NCI-H2227 treated with DMSO at 0.1 percent for 48 hours (cell line): ENCODE results near the gene RAB15.

Source experiments
- DNase-seq: peaks from one replicate; lab custom pipeline; 2025; lab: John Stamatoyannopoulos, UW

The RAB15 gene

DNA sequence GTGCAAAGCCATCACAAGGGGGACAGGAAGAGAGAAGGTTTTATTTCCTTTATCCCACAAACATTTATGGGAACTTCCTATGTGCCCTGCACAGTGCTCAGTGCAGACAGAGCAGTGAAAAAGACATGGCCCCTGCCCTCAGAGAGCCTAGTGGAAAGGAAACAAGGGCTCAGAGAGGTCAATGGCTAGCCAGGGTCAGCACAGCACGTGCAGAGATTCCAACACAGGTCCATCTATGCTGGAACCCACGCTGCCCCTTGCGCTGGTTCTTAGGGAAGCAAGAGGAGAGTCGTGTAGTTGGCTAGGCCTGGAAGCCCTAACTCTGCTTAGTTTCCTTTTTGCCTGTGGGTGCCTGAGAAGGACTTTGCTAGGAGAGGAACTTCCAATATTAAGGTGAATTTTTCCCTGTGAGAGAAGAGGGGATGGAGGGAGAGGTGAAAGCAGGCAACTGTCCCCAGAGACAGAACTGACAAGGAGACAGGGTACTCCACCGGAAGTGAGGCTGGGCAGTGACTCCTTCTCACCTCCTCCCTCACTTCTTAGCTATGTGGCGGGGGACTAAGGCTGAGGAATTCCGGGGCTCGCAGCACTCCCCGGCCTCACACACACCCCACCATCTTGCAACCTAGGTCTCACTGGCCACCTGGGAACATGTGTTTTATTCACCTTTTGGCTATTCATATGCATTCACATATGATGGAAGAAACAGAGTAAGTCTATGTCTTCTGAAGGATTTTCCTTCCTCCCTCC is 17.5 kb downstream of the RAB15 start:
- DNase-seq = no peak

DNA sequence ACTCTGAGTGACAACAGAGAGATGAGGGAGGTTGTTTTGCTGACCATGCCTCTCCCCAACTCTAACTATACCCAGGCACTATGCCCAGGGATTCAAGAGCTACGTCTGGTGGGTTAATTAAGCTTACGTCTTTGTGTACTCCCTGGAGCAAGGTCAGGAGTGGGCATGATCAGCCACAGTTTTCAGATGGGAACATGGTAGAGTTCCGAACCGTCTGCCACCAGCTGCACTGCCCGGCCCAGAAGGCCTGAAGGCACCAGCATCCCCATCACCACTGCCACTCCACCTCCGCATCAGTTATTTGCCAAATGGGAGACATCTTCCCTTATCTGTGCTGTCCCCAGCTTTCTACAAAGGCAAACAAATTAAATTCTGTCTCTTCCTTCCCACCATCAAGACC is 18.5 kb downstream of the RAB15 start:
- DNase-seq = no peak

DNA sequence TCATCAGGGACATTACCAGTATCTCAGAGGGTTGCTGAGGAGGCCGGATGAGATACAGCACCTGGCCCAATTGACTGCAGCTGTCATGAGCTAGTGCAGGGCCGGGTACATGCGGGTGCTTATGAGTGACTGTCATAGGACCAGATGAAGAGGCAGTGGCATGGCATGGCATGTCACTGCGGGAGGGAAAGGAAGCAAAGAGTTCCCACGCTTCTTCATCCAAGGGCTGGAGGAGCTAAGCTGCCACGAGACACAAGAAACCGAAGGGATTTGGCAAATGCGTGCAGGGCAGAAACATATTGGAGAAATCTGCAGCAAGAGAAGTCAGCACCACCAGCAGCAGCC is 18.9 kb downstream of the RAB15 start:
- DNase-seq = no peak

DNA sequence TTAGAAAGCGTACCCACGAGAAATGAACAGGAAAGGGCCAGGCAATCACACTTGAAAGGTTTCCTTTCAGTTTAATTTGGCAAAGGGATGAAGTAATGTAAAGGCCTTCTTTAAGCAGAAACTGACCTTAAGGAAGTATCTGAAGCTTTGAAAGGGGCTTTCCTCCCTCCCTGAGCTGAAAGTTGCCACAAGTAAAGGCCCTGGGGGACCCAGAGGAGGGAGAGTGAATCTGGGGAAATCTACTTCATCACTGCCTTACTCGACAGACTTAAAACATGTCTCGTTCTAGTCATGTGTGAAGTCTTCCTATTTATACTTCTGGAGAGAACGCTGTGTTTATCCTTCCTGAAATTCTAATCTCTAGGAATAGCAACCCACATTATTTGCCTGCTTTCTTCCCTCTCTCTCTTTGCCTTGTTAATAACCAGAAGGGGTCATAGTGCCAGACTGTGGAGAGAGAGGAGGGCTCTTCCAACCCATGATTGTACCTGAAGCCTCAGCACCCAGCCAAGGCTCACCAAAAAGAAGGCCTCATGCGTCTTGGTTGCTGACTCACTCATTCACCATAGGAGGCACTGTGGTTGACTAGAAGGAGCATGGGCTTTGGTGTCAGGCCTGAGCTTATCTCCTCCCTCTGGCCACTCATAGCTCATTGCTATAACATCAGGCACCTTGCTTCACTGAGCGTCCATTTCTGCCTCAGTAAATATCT is 19.4 kb downstream of the RAB15 start:
- no peak for DNase-seq

DNA sequence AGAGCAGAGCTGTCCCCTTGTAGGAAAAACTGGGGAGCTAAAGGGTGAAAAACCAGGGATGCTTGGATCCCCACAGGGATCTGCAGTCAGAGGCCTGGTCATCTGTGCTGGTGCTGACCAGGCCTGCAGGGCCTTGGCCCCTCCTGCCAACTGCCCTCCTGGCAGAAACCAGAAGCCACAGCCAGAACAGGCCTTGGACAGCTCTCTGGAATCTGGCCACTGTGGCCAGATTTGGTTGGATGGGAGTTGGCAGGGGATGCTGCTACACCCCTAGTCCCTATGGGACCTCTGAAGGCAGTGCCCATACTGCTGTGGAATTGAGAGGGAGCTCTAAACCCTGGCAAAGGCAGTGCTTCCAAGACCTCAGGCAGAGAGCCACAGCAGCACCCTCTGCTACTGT is 20.4 kb downstream of the RAB15 start:
- DNase-seq = no peak

DNA sequence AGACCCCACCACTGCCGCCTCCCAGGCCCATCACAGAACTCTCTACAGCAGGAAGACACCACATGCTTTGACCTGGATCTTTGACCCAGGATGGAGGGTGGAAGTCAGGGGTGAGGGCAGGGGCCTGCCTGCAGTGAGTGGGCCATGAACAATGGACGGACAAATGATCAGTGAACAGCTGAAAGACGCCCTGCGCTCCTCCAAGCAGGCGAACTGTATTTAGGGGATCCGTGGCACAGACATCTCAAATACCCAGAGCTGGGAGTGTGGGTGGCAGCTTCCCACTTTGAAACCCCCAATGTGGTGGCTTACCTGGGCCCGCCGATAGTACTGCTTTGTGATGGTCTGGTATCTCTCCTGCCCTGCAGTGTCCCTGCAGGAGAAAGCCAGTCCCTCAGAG is 20.8 kb downstream of the RAB15 start:
- no peak for DNase-seq

DNA sequence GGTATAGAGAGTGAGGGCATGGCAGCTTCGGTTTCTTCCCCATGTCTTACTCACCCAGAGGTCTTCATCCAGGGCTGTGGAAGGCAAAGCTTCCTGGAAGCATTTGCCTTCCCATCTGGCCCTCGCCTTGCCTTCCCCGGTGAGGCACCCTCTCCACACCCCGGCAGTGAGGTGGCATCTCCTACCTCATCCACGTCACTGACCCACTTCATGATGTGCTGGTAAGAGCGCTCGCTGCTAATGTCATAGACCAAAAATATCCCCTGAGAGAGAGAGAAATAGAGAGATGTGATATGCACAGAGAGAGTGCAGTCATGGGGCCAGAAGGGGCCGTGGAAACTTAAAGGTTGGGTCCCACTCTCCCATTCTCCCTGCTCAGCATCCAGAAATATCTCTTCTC is 21.2 kb downstream of the RAB15 start:
- DNase-seq = no peak

DNA sequence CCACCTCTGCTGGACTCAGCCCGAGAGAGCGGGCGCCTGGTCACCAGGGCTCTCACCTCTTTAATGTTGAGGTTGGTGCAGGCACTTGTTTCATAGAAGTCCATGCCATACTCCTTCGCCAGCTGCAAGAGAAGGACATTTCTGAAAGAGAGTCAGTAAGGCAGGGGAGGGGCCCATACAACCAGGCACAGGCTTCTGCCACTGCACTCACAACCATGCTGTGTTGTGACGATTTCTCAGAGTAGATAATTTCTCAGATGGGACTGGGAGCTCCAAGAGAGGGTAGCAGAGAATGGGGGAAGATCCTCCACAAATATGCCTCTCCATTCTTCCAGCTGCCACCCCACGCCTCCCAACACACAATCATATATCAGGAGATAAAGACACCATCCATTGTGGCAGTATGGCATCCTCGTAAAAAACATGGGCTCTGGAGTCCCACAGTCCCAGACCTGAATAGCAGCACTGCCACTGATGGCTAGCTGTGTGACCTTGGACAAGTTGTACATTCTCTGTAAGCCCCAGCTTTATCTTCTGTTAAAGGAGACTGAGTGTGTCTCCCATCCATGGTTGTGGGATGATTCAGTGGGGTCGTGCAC is 23.4 kb downstream of the RAB15 start:
- DNase-seq = no peak

DNA sequence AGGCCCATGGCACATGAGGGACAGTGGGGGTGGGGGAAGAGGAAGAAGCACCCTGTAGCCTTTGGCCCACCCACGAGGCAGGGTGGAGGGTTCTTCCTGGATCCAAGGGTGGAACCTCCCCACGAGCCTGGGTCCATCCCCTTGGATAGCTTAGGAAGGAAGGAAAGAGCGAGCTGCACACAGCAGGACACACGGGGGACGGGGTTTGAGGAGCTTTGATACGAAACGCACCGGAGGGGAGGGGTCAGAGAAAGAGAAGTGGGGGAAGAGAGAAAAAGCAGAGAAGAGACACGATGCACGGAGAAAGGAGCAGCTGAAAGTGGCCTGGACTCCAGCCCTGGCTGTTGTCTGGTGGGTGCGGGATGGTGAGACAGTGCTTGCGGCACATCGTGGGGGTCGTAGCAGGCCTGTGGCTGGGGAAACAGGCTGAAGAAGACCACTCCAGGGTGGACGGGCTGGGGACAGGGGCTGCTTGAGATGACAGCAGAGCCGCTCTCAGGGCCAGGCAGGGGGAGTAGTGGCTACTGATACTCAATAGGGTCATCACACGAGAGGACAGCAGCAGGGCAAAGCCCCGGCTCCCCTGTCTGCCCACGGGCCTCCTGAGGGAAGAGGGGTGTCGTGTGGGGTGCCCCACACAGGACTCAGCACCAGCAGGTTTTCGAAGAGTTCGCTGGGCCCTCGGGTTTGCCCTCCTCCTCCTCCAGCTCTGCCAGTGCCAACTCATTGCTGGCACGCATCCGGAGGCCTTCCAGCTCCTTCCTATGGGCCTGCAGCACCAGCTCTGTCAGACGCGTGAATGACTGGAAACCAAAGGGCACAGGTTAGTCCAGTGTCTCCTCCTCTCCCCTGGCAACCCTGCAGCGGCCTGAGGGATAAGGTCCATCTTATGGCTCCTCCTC is 24.2 kb downstream of the RAB15 start:
- DNase-seq = no peak

DNA sequence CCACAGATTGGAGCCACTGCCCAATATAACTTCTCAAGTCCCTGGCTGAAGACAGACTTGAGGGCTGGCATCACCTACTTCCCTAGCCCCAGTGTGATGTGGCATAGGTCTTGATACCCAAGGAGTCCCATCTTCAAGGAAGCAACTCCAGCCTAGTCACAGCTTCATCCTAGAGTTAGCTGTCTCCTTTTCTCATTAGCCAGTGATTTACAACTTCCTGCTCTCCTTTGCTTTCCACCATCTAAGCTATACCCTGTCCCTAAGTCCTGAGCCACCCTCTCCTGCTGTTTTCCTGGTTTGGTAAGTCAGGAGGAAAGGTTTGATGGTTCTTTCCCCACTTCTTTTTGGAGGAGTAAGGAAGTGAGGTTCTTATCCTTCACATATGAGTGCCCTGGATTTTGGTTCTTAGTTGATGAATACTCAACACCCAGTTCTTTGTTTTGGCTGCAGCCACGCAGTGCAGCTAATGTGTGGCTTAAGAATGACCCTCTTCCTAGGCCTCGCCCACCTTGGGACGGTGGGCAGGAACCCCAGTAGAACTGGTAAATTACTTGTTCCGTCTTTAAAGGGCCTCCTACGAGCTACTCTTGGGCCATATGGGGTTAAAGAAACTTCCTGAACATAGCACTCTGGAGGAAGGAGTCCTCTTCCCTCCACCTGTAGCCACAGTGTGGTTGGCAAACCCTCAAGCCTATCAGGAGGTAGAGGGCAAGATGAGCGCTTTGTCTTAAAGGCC is 25.7 kb downstream of the RAB15 start:
- no peak for DNase-seq

DNA sequence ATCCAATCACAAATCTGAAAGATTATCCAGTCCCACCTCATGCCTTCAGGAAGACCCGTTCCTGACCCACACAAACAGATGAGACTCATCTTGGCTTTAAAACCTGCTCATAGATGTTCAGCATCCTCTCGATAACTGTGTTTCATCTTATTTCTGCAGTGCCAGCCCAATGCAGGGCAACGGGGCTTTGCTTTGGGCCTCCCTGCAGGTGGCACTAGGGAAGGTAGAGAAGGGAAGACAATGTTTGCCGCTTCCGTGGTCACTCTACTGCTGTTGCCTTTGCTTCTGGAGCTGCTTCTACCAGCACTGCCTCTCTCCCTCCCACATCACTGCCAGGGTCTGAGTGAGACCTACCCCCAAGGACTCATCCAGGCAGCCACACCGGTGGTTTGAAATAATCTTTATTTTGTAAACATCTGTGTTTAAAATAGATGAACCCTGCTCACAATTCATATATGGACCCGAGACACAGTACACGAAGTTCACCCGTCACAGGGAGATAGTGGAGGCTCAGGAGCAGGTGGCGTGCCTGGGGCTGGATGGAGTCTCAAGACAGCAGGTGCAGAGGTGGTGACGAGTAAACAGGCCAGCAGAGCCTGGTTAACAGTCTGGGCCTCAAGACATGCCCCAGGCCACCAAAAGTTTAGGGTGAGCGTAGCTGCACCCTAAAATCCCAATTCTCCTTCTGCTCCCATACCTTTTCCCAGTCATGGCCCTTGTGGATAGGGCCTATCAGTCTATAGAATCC is 26.5 kb downstream of the RAB15 start:
- no peak for DNase-seq

DNA sequence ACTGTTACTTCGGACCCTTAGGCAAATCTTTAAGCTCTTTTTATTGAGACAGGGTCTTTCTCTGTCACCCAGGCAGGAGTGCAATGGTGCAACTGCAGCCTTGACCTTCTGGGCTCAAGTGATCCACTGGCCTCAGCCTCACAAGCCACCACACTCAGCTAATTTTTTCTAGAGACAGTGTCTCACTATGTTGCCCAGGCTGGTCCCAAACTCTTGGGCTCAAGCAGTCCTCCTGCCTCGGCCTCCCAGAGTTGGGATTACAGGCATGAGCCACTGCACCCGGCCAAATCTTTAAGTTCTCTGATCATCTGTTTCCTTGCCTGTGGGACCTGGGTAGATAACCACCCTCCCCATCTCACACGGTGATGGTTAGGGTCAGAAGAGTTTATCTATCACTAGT is 27.3 kb downstream of the RAB15 start:
- DNase-seq = no peak

DNA sequence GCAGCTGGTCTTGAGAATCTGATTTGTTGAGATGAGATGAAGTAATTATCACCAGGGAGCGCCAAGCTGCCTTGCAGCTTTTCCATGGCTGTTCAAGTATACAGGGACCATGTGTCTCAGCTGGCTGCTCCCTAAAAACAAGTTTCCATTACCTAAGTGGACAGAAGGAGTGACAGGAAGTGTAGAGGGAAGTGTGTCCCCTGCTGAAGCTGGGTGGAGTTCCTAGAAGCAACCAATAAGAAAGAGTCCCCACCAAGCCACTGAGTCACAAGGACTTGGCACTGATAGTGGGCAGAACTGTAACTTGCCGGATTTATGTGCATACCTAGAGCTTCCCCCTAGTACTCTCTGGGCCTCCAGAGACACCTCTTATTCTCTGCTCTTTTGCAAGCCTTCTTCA is 28.1 kb downstream of the RAB15 start:
- no peak for DNase-seq

DNA sequence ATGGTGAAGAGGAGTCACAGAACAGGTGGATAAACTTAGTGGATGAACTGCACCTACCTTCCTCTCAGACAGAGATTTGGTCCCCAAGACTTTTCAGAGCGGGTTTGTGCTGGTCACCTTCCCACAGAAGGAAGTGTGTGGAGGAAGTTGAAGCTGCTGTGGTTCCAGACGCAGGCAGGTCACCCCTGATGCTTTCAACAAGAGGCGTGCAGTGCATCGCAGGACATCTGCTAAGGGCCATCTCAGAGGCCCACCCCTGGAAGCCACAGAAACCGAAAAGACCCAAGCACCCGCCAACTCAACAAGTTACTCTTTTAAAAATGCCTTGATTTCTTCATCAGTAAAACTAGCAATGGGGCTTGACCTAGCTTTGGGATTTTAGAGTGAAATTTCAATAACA is 28.6 kb downstream of the RAB15 start:
- no peak for DNase-seq

DNA sequence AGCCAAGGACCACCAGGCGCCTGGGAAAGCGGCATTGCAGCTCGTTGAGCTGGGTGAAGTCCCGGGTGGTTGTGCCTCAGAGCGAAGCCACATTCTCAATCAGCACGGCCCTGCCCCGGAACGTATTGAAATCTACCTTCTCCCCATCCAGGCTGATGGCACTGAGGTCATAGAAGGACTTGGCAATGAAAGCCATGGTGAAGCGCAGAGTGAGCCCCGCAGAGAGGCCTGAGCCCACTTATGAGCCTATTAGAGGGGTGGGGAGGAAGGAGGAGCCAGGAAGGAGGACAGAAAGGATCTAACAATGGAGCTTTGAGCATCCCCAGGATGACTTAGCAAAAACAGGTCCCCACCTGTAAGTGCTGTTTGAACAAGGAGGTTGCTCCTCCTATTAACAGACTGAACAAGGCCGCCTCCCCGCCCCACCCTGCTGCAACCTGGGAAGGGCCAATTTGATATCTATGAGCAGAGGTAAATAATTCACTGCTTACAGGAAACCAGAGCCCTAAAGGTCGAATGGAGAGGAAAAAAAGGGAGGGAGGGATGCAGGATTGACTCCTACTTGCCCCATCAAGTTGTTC is 29.5 kb downstream of the RAB15 start, which contains the start of gene GPX2:
TSS of gene GPX2 (minus strand) at position 215 of the 581 bp plus-strand sequence. CDS start at position 196, 19 bp downstream.
- peak; percentile 81 for DNase-seq

DNA sequence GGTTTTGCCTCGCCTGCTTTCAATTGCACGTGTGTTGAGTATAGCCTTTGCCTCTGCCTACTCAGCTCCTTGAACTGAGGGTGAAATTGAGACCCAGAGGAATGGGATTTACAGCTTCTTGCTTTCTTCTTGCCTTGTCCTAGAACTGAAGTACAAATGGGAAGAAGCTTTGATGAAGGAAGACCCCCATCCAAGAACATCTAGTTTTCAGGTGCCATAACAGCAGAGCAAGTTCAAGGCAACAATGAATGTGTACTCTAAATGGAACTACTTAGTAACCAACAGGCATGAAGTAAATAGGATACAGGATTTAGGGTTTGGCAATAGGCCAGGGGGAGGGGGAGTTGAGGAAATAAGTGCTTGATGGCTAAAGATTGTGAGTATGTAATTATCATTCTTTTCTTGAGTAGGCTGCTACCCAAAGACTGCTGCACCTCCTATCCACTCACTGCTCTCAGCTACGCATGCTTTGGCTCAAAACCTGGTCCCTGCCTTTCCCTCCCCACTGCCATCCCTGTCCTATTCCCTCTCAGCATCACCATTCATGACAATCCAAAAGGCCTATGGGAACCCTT is 31.7 kb downstream of the RAB15 start:
- DNase-seq = no peak

DNA sequence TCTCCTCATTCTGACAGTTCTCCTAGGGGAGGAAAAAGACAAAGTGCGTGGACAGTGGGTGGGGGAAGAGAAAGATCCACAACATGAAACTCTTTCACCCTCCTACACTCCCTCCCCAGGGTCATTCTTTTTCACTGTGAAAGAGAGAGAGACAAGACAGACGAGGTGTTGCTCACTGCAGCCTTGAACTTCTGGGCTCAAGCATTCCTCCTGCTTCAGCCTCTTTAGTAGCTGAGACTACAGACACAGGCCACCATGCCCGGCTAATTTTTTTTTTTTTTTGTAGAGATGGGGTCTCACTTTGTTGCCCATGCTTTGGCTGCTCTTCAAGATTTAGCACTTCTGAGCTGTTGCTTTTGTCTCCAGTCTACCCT is 32.3 kb downstream of the RAB15 start:
- DNase-seq = no peak

DNA sequence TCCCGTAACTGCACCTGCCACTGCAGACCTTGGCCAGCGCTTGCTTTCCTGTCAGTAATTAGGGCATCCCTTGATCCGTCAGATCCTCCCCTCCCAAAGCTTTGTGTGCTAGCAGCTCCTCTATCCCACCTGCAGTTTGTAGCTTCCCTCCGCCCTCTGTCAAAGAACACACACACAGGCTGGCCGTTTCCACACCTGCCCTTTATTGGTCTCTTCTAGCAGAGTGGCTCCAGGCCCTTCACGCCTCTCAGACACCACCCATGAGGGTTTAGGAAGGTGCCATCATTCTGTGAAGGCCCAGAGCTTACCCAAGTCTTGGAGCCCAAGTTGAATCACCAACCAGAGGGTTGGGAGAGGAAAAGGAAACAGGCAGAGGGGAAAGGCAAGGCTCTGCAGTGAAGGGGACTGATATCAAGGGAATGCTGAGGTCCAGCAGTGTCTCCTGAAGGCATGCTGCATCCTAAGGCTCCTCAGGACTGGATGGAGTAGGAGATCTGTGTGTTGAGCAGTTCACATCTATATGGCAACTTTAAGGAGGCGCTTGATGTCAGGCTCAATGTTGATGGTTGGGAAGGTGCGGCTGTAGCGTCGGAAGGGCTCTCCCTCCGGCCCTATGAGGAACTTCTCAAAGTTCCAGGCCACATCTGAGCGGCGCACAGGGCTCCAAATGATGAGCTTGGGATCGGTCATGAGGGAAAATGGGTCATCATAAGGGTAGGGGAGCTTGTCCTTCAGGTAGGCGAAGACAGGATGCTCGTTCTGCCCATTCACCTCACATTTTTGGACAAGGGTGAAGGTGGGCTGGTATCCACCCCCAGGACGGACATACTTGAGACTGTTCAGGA is 32.9 kb downstream of the RAB15 start:
- DNase-seq = no peak

DNA sequence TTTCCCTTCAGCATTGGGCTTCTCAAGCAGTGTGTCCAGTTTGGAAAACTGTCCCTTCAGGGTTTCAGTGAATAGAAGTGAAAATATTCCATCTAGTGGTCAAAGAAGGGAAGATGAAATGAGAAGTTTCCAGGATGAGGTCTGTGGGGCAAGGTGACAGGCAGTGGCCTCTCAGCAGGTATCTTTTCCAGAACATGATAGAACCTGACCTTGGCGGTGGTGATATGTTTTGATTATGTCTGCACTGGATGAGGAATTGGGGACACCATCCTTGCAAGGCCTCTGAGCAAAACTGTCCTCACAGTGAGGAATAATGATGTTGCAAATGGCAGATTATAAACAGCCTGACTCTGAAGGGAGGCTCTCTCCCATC is 34.3 kb downstream of the RAB15 start:
- DNase-seq = peak; percentile 11
